HG03571 (cell line): ENCODE measurements around the gene ZNF586.
"Not testable (repeated sequence)": the region's sequence is repeated elsewhere in the genome, so short reads cannot be mapped to it uniquely, and the experiment has no call there.

Experiments used
- ATAC-seq: cut with Tn5 transposase; IDR thresholded peaks from one replicate; pipeline ENCODE4 v1.9.1; 2021; ENCODE audit not compliant: unreplicated experiment

The ZNF586 gene

GRCh38 chr19:57821501-57821900 is 52.0 kb downstream of the ZNF586 start:
- not testable (repeated sequence) for ATAC-seq

DNA sequence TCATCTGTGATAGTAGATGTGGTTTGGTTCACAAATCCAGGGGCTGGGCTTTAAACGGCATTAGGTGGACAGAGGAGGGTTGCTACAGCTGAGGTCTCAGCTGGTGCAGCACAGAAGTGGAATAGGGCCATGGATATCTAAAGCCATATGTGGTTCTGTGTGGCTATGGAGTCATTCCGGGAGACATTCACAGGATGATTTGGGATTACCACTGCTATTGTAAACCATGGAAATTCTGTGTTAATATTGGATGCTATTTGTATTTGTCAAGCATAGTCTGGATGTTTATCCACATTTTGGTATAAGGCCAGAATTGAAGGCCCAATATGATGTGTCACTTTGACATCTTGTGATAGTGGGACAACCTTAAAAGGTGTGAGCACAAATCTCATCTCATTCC is 53.7 kb downstream of the ZNF586 start:
- ATAC-seq = not testable (repeated sequence)

DNA sequence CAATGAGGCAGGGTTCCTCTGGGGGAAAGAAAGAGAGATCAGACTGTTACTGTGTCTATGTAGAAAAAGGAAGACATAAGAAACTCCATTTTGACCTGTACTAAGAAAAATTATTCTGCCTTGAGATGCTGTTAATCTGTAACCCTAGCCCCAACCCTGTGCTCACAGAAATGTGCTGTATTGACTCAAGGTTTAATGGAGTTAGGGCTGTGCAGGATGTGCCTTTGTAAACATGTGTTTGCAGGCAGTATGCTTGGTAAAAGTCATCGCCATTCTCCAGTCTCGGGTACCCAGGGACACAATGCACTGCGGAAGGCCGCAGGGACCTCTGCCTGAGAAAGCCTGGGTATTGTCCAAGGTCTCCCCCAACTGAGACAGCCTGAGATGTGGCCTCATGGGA is 54.1 kb downstream of the ZNF586 start:
- not testable (repeated sequence) for ATAC-seq

- no peak for ATAC-seq
Measured at GRCh38 chr19:57825511-57825910, 56.0 kb downstream of the ZNF586 start.

- ATAC-seq = no peak
Measured at GRCh38 chr19:57829316-57829715, 59.8 kb downstream of the ZNF586 start.

- no peak for ATAC-seq
Measured at GRCh38 chr19:57830071-57830602, 60.7 kb downstream of the ZNF586 start, which contains the start of gene ZNF587B. ZNF587B (plus strand) TSS chr19:57830299; CDS start chr19:57830529, 230 bp downstream.
